K562 (cell line): ENCODE results near the gene ZNF780A. TPM values are rescaled to one million over a fixed set of nuclear protein-coding genes. Genes with fewer than 3 reads are reported as not detected.

Experiments
- ATF1 ChIP-seq, 2 experiments: fragments of 450-650 bp in 1 of 2; IDR thresholded peaks; 2 replicates each; pipeline ENCODE4 v1.6.1; 2016; ENCODE audit warnings: missing compliant biosample characterization in 1 of 2, missing genetic modification characterization in 1 of 2
- CBX3 ChIP-seq, 2 experiments: IDR thresholded peaks; 1 replicate in 1 of 2; 2 replicates in 1 of 2; pipeline ENCODE4 v1.6.1; 2012; ENCODE audit warnings: inconsistent platforms in 2 of 2, low read length in 2 of 2, borderline replicate concordance in 1 of 2, control low read depth in 1 of 2
- CEBPB ChIP-seq: fragments of 450-650 bp; IDR thresholded peaks from 2 replicates; pipeline ENCODE4 v1.6.1; 2016; ENCODE audit warnings: missing genetic modification characterization, missing compliant biosample characterization
- COPS2 ChIP-seq: fragments of 450-650 bp; conservative IDR thresholded peaks from 2 replicates; pipeline ENCODE4 v1.6.1; 2016; ENCODE audit warnings: mild to moderate bottlenecking, moderate library complexity
- DIDO1 ChIP-seq: fragments of 450-650 bp; IDR thresholded peaks from 2 replicates; pipeline ENCODE4 v1.6.1; 2016; ENCODE audit warnings: low read depth, missing biosample characterization, missing genetic modification characterization
- EP400 ChIP-seq: fragments of 450-650 bp; IDR thresholded peaks from 2 replicates; pipeline ENCODE4 v1.6.1; 2017; ENCODE audit warnings: antibody characterized with exemption, mild to moderate bottlenecking, moderate library complexity
- HNRNPLL ChIP-seq: fragments of 200-400 bp; formaldehyde crosslinking; IDR thresholded peaks from 2 replicates; pipeline ENCODE4 v1.6.1; 2017; ENCODE audit warnings: low read length, low read depth, mild to moderate bottlenecking; ENCODE audit not compliant: poor library complexity, severe bottlenecking
- NONO ChIP-seq, 2 experiments: fragments of 200-400 bp in 1 of 2; fragments of 450-650 bp in 1 of 2; formaldehyde crosslinking in 1 of 2; IDR thresholded peaks; 2 replicates each; pipeline ENCODE4 v1.6.1; 2017; ENCODE audit warnings: low read depth in 2 of 2, mild to moderate bottlenecking in 2 of 2, moderate library complexity in 2 of 2, low read length in 1 of 2
- POLR2G ChIP-seq: fragments of 200-400 bp; formaldehyde crosslinking; IDR thresholded peaks from 2 replicates; pipeline ENCODE4 v1.6.1; 2017; ENCODE audit warnings: low read depth, mild to moderate bottlenecking, antibody characterized with exemption, low read length, moderate library complexity
- TEAD4 ChIP-seq, 2 experiments: sonication (generic) in 1 of 2; formaldehyde crosslinking in 1 of 2; IDR thresholded peaks; 2 replicates each; pipeline versions ENCODE4 v1.6.1 to v1.8.0; 2012 to 2022; ENCODE audit warnings: borderline replicate concordance in 1 of 2, inconsistent platforms in 1 of 2, low read length in 1 of 2, mild to moderate bottlenecking in 1 of 2, missing genetic modification reagents in 1 of 2
- ZNF699 ChIP-seq: fragments of 250-450 bp; sonication (Bioruptor Pico); IDR thresholded peaks from 2 replicates; pipeline ENCODE4 v1.8.0; 2021; ENCODE audit warnings: mild to moderate bottlenecking, moderate library complexity; ENCODE audit not compliant: insufficient replicate concordance
- polyA plus RNA-seq, 8 experiments: library from polyadenylated mRNA; depleted of rRNA in 4 of 8; stranded (reverse) in 5 of 8; unstranded in 3 of 8; fragments of >200 nt; fragmentation: Nextera tagmentation in 2 of 8; fragmentation: Illumina TruSeq in 1 of 8; extraction: Ambion mirVana in 2 of 8; extraction: Trizol in 1 of 8; gene quantifications; 2 replicates each; pipeline versions ENCODE4 v1.2.1 to v1.2.3, GENCODE V29; 2011 to 2014; ENCODE audit warnings: inconsistent platforms in 1 of 8, missing spikeins in 1 of 8
- total RNA-seq, 7 experiments: library from RNA; depleted of rRNA in 6 of 7; stranded (reverse); fragments of >200 nt in 6 of 7; fragmentation: Illumina TruSeq in 2 of 7; extraction: Trizol in 2 of 7; gene quantifications; 2 replicates each; pipeline versions ENCODE4 v1.2.1 to v1.2.3, GENCODE V29; 2011 to 2021; ENCODE audit warnings: low replicate concordance in 1 of 7
- TF ChIP-seq, protein P1 (sequence below), 2 experiments: fragments of 450-650 bp; IDR thresholded peaks; 2 replicates each; pipeline ENCODE4 v1.6.1; 2016
- TF ChIP-seq, protein P2 (sequence below): sonication (generic); formaldehyde crosslinking; IDR thresholded peaks from 2 replicates; pipeline ENCODE4 v1.4.0; 2020; ENCODE audit warnings: mild to moderate bottlenecking, missing genetic modification reagents
- TF ChIP-seq, protein P3 (sequence below), 2 experiments: fragments of 150-350 bp in 1 of 2; IDR thresholded peaks; 2 replicates each; pipeline ENCODE4 v1.6.1; 2012 to 2016; ENCODE audit warnings: low read depth in 2 of 2, low read length in 2 of 2, mild to moderate bottlenecking in 1 of 2, moderate library complexity in 1 of 2
- TF ChIP-seq, protein P4 (sequence below): fragments of 250-450 bp; sonication (Bioruptor Pico); IDR thresholded peaks from 2 replicates; pipeline ENCODE4 v1.5.0; 2021; ENCODE audit warnings: mild to moderate bottlenecking, borderline replicate concordance

ZNF780A gene
- total and polyA plus RNA-seq, 9 of the 15 experiments (the other 6 are each of a cell fraction or from before 2014, with no cell fraction given), result 11.7 to 36.1 (median 25.8) TPM

DNA sequence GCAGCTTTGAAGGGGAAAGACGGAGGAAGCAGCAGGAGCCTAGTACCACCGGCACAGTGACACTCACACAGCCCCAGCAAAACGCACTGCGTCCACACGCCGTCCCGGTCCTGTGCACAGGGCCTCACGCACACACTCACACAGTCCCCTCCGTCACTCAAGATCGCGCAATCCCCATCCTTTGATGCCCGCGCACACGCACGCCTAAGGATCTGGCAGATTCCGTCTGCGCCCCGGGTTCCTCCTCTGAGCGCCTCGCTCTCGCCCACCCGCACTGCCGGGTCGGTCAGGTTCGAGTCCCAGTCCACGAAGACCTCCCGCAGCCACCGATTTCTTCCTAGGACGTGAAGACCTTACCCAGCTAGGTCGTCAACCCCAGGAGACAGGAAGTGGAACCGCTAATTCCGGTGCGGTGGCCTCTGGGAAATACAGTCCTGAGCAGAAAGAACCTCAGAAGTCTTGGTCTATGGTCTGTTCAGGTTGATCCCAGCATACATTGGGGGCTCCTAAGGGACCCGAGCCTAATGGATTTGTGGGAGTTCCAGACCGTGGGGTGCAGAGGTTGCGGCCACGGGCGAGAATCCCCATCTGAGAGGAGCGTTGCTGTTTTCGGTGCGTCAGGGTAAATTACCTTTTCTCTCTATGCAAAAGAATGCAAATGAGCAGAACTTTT is 34.8 kb downstream of the ZNF780A start, which contains the start of gene ZNF780B (continued):
- TF ChIP-seq HNRNPLL, result peak; percentile 43
- TF ChIP-seq COPS2, result no peak
- TF ChIP-seq, protein P1, sequence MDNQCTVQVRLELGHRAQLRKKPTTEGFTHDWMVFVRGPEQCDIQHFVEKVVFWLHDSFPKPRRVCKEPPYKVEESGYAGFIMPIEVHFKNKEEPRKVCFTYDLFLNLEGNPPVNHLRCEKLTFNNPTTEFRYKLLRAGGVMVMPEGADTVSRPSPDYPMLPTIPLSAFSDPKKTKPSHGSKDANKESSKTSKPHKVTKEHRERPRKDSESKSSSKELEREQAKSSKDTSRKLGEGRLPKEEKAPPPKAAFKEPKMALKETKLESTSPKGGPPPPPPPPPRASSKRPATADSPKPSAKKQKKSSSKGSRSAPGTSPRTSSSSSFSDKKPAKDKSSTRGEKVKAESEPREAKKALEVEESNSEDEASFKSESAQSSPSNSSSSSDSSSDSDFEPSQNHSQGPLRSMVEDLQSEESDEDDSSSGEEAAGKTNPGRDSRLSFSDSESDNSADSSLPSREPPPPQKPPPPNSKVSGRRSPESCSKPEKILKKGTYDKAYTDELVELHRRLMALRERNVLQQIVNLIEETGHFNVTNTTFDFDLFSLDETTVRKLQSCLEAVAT (IDR thresholded peaks at IDR 0.05), result no peak
- peak; percentile 75 for TF ChIP-seq POLR2G
- TF ChIP-seq TEAD4 (IDR thresholded peaks at IDR 0.05; ENCODE audit: low read length), result no peak
- no peak for TF ChIP-seq TEAD4 (CRISPR knock-in tag; IDR thresholded peaks at IDR 0.05; ENCODE audit: borderline replicate concordance)
- TF ChIP-seq, protein P2, sequence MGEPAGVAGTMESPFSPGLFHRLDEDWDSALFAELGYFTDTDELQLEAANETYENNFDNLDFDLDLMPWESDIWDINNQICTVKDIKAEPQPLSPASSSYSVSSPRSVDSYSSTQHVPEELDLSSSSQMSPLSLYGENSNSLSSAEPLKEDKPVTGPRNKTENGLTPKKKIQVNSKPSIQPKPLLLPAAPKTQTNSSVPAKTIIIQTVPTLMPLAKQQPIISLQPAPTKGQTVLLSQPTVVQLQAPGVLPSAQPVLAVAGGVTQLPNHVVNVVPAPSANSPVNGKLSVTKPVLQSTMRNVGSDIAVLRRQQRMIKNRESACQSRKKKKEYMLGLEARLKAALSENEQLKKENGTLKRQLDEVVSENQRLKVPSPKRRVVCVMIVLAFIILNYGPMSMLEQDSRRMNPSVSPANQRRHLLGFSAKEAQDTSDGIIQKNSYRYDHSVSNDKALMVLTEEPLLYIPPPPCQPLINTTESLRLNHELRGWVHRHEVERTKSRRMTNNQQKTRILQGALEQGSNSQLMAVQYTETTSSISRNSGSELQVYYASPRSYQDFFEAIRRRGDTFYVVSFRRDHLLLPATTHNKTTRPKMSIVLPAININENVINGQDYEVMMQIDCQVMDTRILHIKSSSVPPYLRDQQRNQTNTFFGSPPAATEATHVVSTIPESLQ (CRISPR knock-in tag), result peak; percentile 66; the same call in 1 of the 2 replicates
- TF ChIP-seq EP400, result peak; percentile 63
- TF ChIP-seq DIDO1 (tag), result peak; percentile 50; the same call in 1 of the 2 replicates
- TF ChIP-seq CEBPB (tag), result peak; percentile 49; the same call in 1 of the 2 replicates
- 0 out of 4 replicates have a peak, but pooled peaks of 1 of the 2 experiments have one; percentile 37 for TF ChIP-seq NONO (IDR thresholded peaks at IDR 0.05; ENCODE audit: low read depth in 2 of 2, low read length in 1 of 2)
- TF ChIP-seq, protein P3, sequence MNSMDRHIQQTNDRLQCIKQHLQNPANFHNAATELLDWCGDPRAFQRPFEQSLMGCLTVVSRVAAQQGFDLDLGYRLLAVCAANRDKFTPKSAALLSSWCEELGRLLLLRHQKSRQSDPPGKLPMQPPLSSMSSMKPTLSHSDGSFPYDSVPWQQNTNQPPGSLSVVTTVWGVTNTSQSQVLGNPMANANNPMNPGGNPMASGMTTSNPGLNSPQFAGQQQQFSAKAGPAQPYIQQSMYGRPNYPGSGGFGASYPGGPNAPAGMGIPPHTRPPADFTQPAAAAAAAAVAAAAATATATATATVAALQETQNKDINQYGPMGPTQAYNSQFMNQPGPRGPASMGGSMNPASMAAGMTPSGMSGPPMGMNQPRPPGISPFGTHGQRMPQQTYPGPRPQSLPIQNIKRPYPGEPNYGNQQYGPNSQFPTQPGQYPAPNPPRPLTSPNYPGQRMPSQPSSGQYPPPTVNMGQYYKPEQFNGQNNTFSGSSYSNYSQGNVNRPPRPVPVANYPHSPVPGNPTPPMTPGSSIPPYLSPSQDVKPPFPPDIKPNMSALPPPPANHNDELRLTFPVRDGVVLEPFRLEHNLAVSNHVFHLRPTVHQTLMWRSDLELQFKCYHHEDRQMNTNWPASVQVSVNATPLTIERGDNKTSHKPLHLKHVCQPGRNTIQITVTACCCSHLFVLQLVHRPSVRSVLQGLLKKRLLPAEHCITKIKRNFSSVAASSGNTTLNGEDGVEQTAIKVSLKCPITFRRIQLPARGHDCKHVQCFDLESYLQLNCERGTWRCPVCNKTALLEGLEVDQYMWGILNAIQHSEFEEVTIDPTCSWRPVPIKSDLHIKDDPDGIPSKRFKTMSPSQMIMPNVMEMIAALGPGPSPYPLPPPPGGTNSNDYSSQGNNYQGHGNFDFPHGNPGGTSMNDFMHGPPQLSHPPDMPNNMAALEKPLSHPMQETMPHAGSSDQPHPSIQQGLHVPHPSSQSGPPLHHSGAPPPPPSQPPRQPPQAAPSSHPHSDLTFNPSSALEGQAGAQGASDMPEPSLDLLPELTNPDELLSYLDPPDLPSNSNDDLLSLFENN (IDR thresholded peaks at IDR 0.05; ENCODE audit: low read depth in 2 of 2, low read length in 2 of 2), result peak in 1 of 2 experiments; percentile 0; a peak in 1 of 4 replicates
- peak in 1 of 2 experiments; percentile 55; a peak in 2 of 3 replicates for TF ChIP-seq CBX3 (IDR thresholded peaks at IDR 0.05; ENCODE audit: borderline replicate concordance in 1 of 2, low read length in 2 of 2)
- TF ChIP-seq, protein P4, sequence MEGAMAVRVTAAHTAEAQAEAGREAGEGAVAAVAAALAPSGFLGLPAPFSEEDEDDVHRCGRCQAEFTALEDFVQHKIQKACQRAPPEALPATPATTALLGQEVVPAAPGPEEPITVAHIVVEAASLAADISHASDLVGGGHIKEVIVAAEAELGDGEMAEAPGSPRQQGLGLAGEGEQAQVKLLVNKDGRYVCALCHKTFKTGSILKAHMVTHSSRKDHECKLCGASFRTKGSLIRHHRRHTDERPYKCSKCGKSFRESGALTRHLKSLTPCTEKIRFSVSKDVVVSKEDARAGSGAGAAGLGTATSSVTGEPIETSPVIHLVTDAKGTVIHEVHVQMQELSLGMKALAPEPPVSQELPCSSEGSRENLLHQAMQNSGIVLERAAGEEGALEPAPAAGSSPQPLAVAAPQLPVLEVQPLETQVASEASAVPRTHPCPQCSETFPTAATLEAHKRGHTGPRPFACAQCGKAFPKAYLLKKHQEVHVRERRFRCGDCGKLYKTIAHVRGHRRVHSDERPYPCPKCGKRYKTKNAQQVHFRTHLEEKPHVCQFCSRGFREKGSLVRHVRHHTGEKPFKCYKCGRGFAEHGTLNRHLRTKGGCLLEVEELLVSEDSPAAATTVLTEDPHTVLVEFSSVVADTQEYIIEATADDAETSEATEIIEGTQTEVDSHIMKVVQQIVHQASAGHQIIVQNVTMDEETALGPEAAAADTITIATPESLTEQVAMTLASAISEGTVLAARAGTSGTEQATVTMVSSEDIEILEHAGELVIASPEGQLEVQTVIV (CRISPR knock-in tag), result no peak
- no peak for TF ChIP-seq ZNF699
- no peak for TF ChIP-seq ATF1 (CRISPR knock-in tag; IDR thresholded peaks at IDR 0.05)
- peak; percentile 61; the same call in 1 of the 2 replicates for TF ChIP-seq ATF1 (tag; IDR thresholded peaks at IDR 0.05)
